Testis (tissue), 3 donors: ENCODE data around the gene SRPX. TPM values are rescaled to one million over a fixed set of nuclear protein-coding genes. Genes with fewer than 3 reads are reported as not detected.

Source experiments
- DNase-seq: peaks from one replicate; pipeline ENCODE4 v3.0.0-alpha.2; 2019
- H3K27ac ChIP-seq, 2 donors: fragments of 200-600 bp; sonication (generic); one replicate each; pipeline ENCODE4 v1.5.1; 2019
- H3K27me3 ChIP-seq: fragments of 200-600 bp; sonication (generic); one replicate; pipeline ENCODE4 v1.5.1; 2019
- H3K36me3 ChIP-seq: fragments of 200-600 bp; sonication (generic); one replicate; pipeline ENCODE4 v1.5.1; 2017; ENCODE audit warnings: low read depth; ENCODE audit errors: missing control alignments
- H3K4me1 ChIP-seq: fragments of 200-600 bp; sonication (generic); one replicate; pipeline ENCODE4 v1.5.1; 2019
- H3K4me3 ChIP-seq, 2 donors: fragments of 200-600 bp; sonication (generic); one replicate each; pipeline ENCODE4 v1.5.1; 2017 to 2019
- H3K9me3 ChIP-seq: fragments of 200-600 bp; sonication (generic); one replicate; pipeline ENCODE4 v1.5.1; 2017
- CTCF ChIP-seq, 3 experiments: fragments of 450-650 bp in 2 of 3; fragments of 200-600 bp in 1 of 3; sonication (generic) in 1 of 3; IDR thresholded peaks; one replicate each; pipeline ENCODE4 v1.5.1; 2016 to 2019; ENCODE audit warnings: antibody characterized with exemption in 3 of 3, mild to moderate bottlenecking in 2 of 3, moderate library complexity in 1 of 3
- POLR2A ChIP-seq: fragments of 450-650 bp; IDR thresholded peaks from one replicate; pipeline ENCODE4 v1.6.1; 2017; ENCODE audit warnings: antibody characterized with exemption, mild to moderate bottlenecking, moderate library complexity
- WGBS, 2 donors: methylation state at CpG; one replicate each; pipeline ENCODE4 v1.1.5; 2018; 5-methylcytosine and 5-hydroxymethylcytosine counted together
- intact Hi-C: fragments of 100-400 bp; cut with DNase I; formaldehyde crosslinking; loops from one replicate; pipeline ENCODE4 v1.15.1; 2023; ENCODE audit warnings: low total_unique reads
- polyA plus RNA-seq: library from polyadenylated mRNA; stranded (reverse); fragments of 350-450 nt; fragmentation: Illumina TruSeq; extraction: RNeasy Lipid Tissue Mini Kit (QIAGEN cat#74804); gene quantifications from one replicate; pipeline ENCODE4 v1.2.3, GENCODE V29; 2014; ENCODE audit warnings: low read depth, low replicate concordance; ENCODE audit not compliant: insufficient read depth
- total RNA-seq, 2 donors: library from RNA; depleted of rRNA; stranded (reverse); fragments of >200 nt; gene quantifications; one replicate each; pipeline ENCODE4 v1.2.3, GENCODE V29; 2016

Gene SRPX
- total and polyA plus RNA-seq, 3 donors from 2014 or later: 5.1 to 31.2 (median 11.3) TPM

GRCh38 chrX:38178396-38178795, 42.3 kb downstream of the SRPX start:
- intact Hi-C loops: loop anchor here (10.0 kb wide), 1 partner anchor 334 kb away; the partner anchor contains the start of gene DYNLT3
- no peak for DNase-seq
- 50 to 82% methylated on average over 2 of the region's 2 CpGs for WGBS, 2 donors
- H3K27me3 ChIP-seq: no peaks in the 10 kb centered on the region
- H3K9me3 ChIP-seq: no peaks in the 10 kb centered on the region
- H3K4me3 ChIP-seq: no peak overlapping the region
- no peaks in the 10 kb centered on the region for H3K4me1 ChIP-seq
- H3K27ac ChIP-seq: no peak overlapping the region
- H3K36me3 ChIP-seq: no peaks in the 10 kb centered on the region
- no peak for TF ChIP-seq CTCF (IDR thresholded peaks at IDR 0.05)
- no peak for TF ChIP-seq POLR2A

GRCh38 chrX:38175139-38175538, 45.5 kb downstream of the SRPX start:
- Histone ChIP-seq H3K36me3 (no peaks in the 10 kb centered on the region), H3K4me1 (no peaks in the 10 kb centered on the region), H3K9me3 (no peaks in the 10 kb centered on the region), H3K4me3 (no peak overlapping the region), H3K27me3 (no peaks in the 10 kb centered on the region), H3K27ac (no peak overlapping the region)
- DNase-seq: peak; percentile 45
- intact Hi-C loops: loop anchor here (10.0 kb wide), 1 partner anchor 330 kb away; the partner anchor contains the start of gene DYNLT3
- peak in 1 of 3 experiments; percentile 37 for TF ChIP-seq CTCF (IDR thresholded peaks at IDR 0.05)
- TF ChIP-seq POLR2A: no peak
- 33 to 83% methylated on average over 1 to 2 of the region's 3 CpGs for WGBS, 2 donors

GRCh38 chrX:38172596-38172995, 48.1 kb downstream of the SRPX start:
- 74 to 92% methylated on average over 3 of the region's 3 CpGs for WGBS, 2 donors
- no peaks in the 10 kb centered on the region for H3K36me3 ChIP-seq
- no peak for DNase-seq
- H3K27ac ChIP-seq: no peak overlapping the region
- H3K9me3 ChIP-seq: no peaks in the 10 kb centered on the region
- H3K27me3 ChIP-seq: no peaks in the 10 kb centered on the region
- TF ChIP-seq POLR2A (no peak), CTCF (IDR thresholded peaks at IDR 0.05) (no peak)
- H3K4me3 ChIP-seq: no peak overlapping the region
- intact Hi-C loops: loop anchor here (10.0 kb wide), 1 partner anchor 328 kb away; the partner anchor contains the start of gene DYNLT3
- no peaks in the 10 kb centered on the region for H3K4me1 ChIP-seq

DNA sequence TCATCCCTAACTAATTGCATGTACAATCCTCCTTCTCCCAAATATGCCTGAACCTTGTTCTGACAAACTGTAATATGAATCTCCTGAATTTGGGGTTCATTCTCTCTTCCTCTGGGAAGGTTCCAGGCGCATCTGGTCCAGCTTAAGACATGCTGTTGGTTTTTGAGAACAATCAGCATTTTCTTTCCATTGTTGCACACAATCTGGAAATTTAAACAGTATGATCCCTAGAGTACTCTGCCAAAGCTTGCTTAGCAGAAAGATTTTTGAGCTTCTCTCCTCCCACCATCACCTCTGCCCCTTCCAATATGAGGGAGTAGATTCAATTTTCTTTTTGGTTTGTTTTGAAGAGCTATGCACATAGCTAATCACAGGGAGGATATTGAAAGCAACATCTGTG, 50.1 kb downstream of the SRPX start:
- intact Hi-C loops: loop anchor here (10.0 kb wide), 1 partner anchor 326 kb away; the partner anchor contains the start of gene DYNLT3
- TF ChIP-seq POLR2A (no peak), CTCF (IDR thresholded peaks at IDR 0.05) (no peak)
- Histone ChIP-seq H3K4me3 (no peak overlapping the region), H3K4me1 (no peaks in the 10 kb centered on the region), H3K27me3 (no peaks in the 10 kb centered on the region), H3K9me3 (no peaks in the 10 kb centered on the region), H3K27ac (no peak overlapping the region), H3K36me3 (no peaks in the 10 kb centered on the region)
- no peak for DNase-seq
- WGBS, 2 donors: 67 to 80% methylated on average over 1 of the region's 1 CpG

GRCh38 chrX:38166478-38167083, 54.1 kb downstream of the SRPX start:
- H3K36me3 ChIP-seq: no peaks in the 10 kb centered on the region
- H3K27ac ChIP-seq: no peak overlapping the region
- intact Hi-C loops: no loop called here
- 67 to 71% methylated on average over 2 of the region's 2 CpGs for WGBS, 2 donors
- no peak overlapping the region for H3K4me3 ChIP-seq
- no peaks in the 10 kb centered on the region for H3K9me3 ChIP-seq
- no peaks in the 10 kb centered on the region for H3K4me1 ChIP-seq
- DNase-seq: peak; percentile 17
- H3K27me3 ChIP-seq: no peaks in the 10 kb centered on the region
- TF ChIP-seq CTCF (IDR thresholded peaks at IDR 0.05): peak; percentile 23 to 75 (median 30)
- no peak for TF ChIP-seq POLR2A
